GM23248 (cell line): ENCODE data around the gene THSD4.

Source experiments
- EZH2 ChIP-seq: fragments of 200-600 bp; sonication (generic); IDR thresholded peaks from 2 replicates; pipeline ENCODE4 v1.6.1; 2018; ENCODE audit warnings: antibody characterized with exemption, mild to moderate bottlenecking; ENCODE audit not compliant: insufficient read depth, poor library complexity, severe bottlenecking
- EZH2phosphoT487 ChIP-seq: fragments of 200-600 bp; sonication (generic); IDR thresholded peaks from 2 replicates; pipeline ENCODE4 v1.6.1; 2018; ENCODE audit warnings: antibody characterized with exemption, moderate library complexity, mild to moderate bottlenecking, low read depth; ENCODE audit not compliant: insufficient read depth

DNA sequence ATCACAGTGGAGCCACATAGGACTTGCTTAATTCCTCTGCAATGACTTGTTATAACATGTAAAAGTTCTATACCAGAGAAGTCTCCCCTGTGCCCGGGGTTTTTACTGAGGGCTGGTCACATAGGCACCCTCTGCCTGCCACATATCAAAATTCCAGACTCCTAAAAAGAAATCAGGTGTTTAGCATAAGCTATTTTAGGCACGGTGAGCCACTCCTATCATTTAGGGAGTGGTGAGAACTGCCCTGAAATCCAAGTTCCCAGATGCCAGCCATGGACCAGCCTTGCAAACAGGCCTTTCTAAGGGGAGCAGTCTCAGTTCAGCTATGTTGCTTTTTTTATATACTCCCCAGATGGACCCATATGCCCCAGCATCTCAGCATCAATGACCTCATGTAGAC, 130.3 kb downstream of the THSD4 start:
- TF ChIP-seq EZH2 (no peak), EZH2phosphoT487 (no peak)
